SU-DHL-6 (cell line): ENCODE measurements around the gene XYLT2.
"Not testable (repeated sequence)": the region's sequence is repeated elsewhere in the genome, so short reads cannot be mapped to it uniquely, and the experiment has no call there.

Experiments used
- CTCF ChIP-seq: fragments of 200-600 bp; sonication (generic); IDR thresholded peaks from one replicate; pipeline ENCODE4 v1.5.1; 2017; ENCODE audit warnings: antibody characterized with exemption, mild to moderate bottlenecking, low read length, moderate library complexity; ENCODE audit not compliant: insufficient read depth, poor library complexity, severe bottlenecking
- EZH2phosphoT487 ChIP-seq: fragments of 200-600 bp; sonication (generic), shearing (Covaris generic); conservative IDR thresholded peaks from 2 replicates; pipeline ENCODE4 v1.6.1; 2018; ENCODE audit warnings: mild to moderate bottlenecking, antibody characterized with exemption, low read length, moderate library complexity, mixed read lengths

GRCh38 chr17:50300824-50301223, 45.1 kb upstream of the XYLT2 start:
- TF ChIP-seq CTCF, EZH2phosphoT487: not testable (repeated sequence)
